ENCODE results near the gene PCDH9.

- no peak for TF ChIP-seq POLR2A (IDR thresholded peaks at IDR 0.05; ENCODE audit: low read depth, low read length)
- no peak for TF ChIP-seq TAF1 (IDR thresholded peaks at IDR 0.05; ENCODE audit: borderline replicate concordance, low read depth, low read length)
- TF ChIP-seq POLR2AphosphoS5 (IDR thresholded peaks at IDR 0.05; ENCODE audit: low read depth, low read length), result no peak
These were observed 90.1 kb downstream of the PCDH9 start for GRCh38 chr13:67140006-67140405.
